Measurements from ENCODE around the gene TCERG1. TPM values are rescaled to one million over a fixed set of nuclear protein-coding genes. Genes with fewer than 3 reads are reported as not detected.
A peak's percentile ranks its signal among the peaks of the same experiment; 100 is the strongest.

TCERG1 gene
- total and polyA plus RNA-seq, 9 of the 15 experiments (the other 6 are each of a cell fraction or from before 2014, with no cell fraction given), result 50.3 to 148 (median 119) TPM

DNA sequence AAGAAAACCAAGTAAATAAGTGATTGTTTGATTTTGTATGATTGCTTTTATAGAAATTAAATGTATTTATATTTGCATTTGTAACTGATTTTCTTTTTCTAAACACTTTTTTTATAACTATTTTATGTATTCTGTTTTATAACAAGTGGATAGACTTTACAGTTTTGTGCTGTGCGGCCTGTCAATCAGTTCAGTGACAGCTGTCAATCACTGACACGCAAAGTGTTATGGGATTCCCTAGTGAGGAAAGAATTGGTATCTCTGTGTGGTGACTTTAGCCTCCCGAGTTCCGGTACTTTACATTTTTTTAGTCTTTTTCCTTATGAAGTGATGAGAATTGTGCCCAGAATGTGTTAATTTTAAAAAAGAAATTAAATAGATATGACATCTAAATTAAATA lies 52.5 kb downstream of the TCERG1 start:
- H3K9ac ChIP-seq (ENCODE audit: insufficient read depth in 1 of 2, low read depth in 2 of 2, low read length in 2 of 2), result no peak overlapping the region
- no peak overlapping the region for H3K27ac ChIP-seq (ENCODE audit: extremely low read depth, low read depth, low read length)
- 97% methylated on average over 4 of the region's 4 CpGs for whole genome bisulfite sequencing (ENCODE audit: insufficient coverage, low coverage, missing lambda C conversion rate)
- no peak overlapping the region for H3K4me3 ChIP-seq
- H4K20me1 ChIP-seq (replicated peaks; ENCODE audit: control insufficient read depth, insufficient read depth, low read length), result no peaks in the 10 kb centered on the region; the same call in 1 of the 2 replicates
- DNase-seq (ENCODE audit: extremely low read depth in 1 of 4, low spot score in 3 of 4) (no peak), FAIRE-seq (no peak), ATAC-seq (no peak)
- no peaks in the 10 kb centered on the region for H3K27me3 ChIP-seq (ENCODE audit: control insufficient read depth in 2 of 2, insufficient read depth in 2 of 2, low read length in 2 of 2)
- no peak overlapping the region for H2AFZ ChIP-seq (ENCODE audit: low read depth, low read length)
- peaks cover 90% of the 10 kb centered on the region for H3K36me3 ChIP-seq (ENCODE audit: control insufficient read depth, insufficient read depth, low read length)
- TF ChIP-seq, protein P1, sequence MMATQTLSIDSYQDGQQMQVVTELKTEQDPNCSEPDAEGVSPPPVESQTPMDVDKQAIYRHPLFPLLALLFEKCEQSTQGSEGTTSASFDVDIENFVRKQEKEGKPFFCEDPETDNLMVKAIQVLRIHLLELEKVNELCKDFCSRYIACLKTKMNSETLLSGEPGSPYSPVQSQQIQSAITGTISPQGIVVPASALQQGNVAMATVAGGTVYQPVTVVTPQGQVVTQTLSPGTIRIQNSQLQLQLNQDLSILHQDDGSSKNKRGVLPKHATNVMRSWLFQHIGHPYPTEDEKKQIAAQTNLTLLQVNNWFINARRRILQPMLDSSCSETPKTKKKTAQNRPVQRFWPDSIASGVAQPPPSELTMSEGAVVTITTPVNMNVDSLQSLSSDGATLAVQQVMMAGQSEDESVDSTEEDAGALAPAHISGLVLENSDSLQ (IDR thresholded peaks at IDR 0.05), result peak; percentile 93
- TF ChIP-seq HNRNPLL (IDR thresholded peaks at IDR 0.05; ENCODE audit: low read depth, low read length, poor library complexity, severe bottlenecking) (no peak), MEIS2 (IDR thresholded peaks at IDR 0.05; ENCODE audit: partially characterized antibody) (peak; percentile 80)
- TF ChIP-seq, protein P2, sequence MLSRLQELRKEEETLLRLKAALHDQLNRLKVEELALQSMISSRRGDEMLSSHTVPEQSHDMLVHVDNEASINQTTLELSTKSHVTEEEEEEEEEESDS (CRISPR knock-in tag; IDR thresholded peaks at IDR 0.05), result no peak
- TF ChIP-seq, protein P3, sequence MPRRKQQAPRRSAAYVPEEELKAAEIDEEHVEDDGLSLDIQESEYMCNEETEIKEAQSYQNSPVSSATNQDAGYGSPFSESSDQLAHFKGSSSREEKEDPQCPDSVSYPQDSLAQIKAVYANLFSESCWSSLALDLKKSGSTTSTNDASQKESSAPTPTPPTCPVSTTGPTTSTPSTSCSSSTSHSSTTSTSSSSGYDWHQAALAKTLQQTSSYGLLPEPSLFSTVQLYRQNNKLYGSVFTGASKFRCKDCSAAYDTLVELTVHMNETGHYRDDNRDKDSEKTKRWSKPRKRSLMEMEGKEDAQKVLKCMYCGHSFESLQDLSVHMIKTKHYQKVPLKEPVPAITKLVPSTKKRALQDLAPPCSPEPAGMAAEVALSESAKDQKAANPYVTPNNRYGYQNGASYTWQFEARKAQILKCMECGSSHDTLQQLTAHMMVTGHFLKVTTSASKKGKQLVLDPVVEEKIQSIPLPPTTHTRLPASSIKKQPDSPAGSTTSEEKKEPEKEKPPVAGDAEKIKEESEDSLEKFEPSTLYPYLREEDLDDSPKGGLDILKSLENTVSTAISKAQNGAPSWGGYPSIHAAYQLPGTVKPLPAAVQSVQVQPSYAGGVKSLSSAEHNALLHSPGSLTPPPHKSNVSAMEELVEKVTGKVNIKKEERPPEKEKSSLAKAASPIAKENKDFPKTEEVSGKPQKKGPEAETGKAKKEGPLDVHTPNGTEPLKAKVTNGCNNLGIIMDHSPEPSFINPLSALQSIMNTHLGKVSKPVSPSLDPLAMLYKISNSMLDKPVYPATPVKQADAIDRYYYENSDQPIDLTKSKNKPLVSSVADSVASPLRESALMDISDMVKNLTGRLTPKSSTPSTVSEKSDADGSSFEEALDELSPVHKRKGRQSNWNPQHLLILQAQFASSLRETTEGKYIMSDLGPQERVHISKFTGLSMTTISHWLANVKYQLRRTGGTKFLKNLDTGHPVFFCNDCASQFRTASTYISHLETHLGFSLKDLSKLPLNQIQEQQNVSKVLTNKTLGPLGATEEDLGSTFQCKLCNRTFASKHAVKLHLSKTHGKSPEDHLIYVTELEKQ (CRISPR knock-in tag; IDR thresholded peaks at IDR 0.05), result peak; percentile 70; the same call in 1 of the 2 replicates
- TF ChIP-seq, protein P4, sequence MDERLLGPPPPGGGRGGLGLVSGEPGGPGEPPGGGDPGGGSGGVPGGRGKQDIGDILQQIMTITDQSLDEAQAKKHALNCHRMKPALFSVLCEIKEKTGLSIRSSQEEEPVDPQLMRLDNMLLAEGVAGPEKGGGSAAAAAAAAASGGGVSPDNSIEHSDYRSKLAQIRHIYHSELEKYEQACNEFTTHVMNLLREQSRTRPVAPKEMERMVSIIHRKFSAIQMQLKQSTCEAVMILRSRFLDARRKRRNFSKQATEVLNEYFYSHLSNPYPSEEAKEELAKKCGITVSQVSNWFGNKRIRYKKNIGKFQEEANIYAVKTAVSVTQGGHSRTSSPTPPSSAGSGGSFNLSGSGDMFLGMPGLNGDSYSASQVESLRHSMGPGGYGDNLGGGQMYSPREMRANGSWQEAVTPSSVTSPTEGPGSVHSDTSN (CRISPR knock-in tag; IDR thresholded peaks at IDR 0.05; ENCODE audit: low read depth), result no peak
- TF ChIP-seq, protein P4 (tag; conservative IDR thresholded peaks at IDR 0.05; ENCODE audit: low read depth), result peak; percentile 81
- intact Hi-C loops (cut with micrococcal nuclease), result loop anchor here (10.0 kb wide), 1 partner anchor 1915 kb away; no protein-coding TSS in a partner anchor
- no TSS peak for BruUV-seq (replicated peaks)
- no peak overlapping the region for H3K4me2 ChIP-seq (ENCODE audit: insufficient read depth, low read length)
- no peaks in the 10 kb centered on the region for H3K9me1 ChIP-seq (ENCODE audit: control insufficient read depth, insufficient read depth, low read length)
- H3K79me2 ChIP-seq (ENCODE audit: control insufficient read depth, insufficient read depth, low read length), result peaks cover 4% of the 10 kb centered on the region; the same call in 1 of the 3 replicates
- H3K4me1 ChIP-seq (replicated peaks in 1 of 2; ENCODE audit: control insufficient read depth in 2 of 2, insufficient read depth in 2 of 2, low read length in 2 of 2), result no peaks in the 10 kb centered on the region
- no peaks in the 10 kb centered on the region for H3K9me3 ChIP-seq (replicated peaks; ENCODE audit: control insufficient read depth, insufficient read depth, low read depth, low read length)
- in situ Hi-C loops (cut with MboI), result no loop called here
- CTCF ChIA-PET (ENCODE audit: low intra/inter-chr PET ratio), result no interaction called here
- POLR2A ChIA-PET, result interaction anchor here (1.0 kb wide), 1 partner anchor 9 kb away, joined by 3 read pairs; no protein-coding TSS in a partner anchor
